ENCODE results near the gene CHAF1A. TPM values are rescaled to one million over a fixed set of nuclear protein-coding genes. Genes with fewer than 3 reads are reported as not detected.
A peak's percentile ranks its signal among the peaks of the same experiment; 100 is the strongest.

The CHAF1A gene
- total RNA-seq (10 to 100 TPM in 5 of 7 donors, 1 to 10 TPM in 2; 9.4 to 17.9 (median 10.6) TPM), polyA plus RNA-seq (1 to 10 TPM; 3.8 to 7.4 (median 5.7) TPM)
- long read RNA-seq, donor 1, partial matches to known transcripts = 12 of 14 reads
- long read RNA-seq, donor 1, other reads (novel, unspliced or antisense) = 0 of 14 reads
- long read RNA-seq, donor 2, partial matches to known transcripts = 17 of 19 reads
- long read RNA-seq, donor 2, other reads (novel, unspliced or antisense) = 0 of 19 reads

- Histone ChIP-seq H3K9me3 (no peaks in the 10 kb centered on the region), H3K36me3 (peaks cover 0 to 16% (median 0%) of the 10 kb centered on the region in 6 donors), H3K27ac (peak within 1 kb of the TSS; percentile 64 to 99 (median 92)), H3K27me3 (replicated peaks in 1 of 7) (no peaks in the 10 kb centered on the region), H3K4me3 (peak within 1 kb of the TSS; percentile 72 to 95 (median 84)), H3K4me1 (peaks cover 16 to 65% (median 50%) of the 10 kb centered on the region in 6 donors)
- intact Hi-C loops (cut with DNase I; ENCODE audit: low total_unique reads) = no loop called here
- TF ChIP-seq CTCF (IDR thresholded peaks at IDR 0.05 in 8 of 11, conservative IDR thresholded peaks at IDR 0.05 in 3 of 11) = peak in 6 of 11 experiments; percentile 13 to 65 (median 44)
- peak; percentile 81 to 86 (median 85) for TF ChIP-seq POLR2AphosphoS5 (IDR thresholded peaks at IDR 0.05)
- no peak for TF ChIP-seq POLR2A (IDR thresholded peaks at IDR 0.05)
- DNase-seq = peak; percentile 99
- WGBS, 5 donors = 0 to 1% (median 1%) methylated on average over 13 to 84 of the region's 84 CpGs
Measured at GRCh38 chr19:4402171-4403004, at the start of gene CHAF1A. CHAF1A (plus strand) TSS chr19:4402640; CDS start chr19:4402763, 123 bp downstream.

- H3K36me3 ChIP-seq = peaks cover 0 to 60% (median 3%) of the 10 kb centered on the region in 6 donors
- TF ChIP-seq POLR2AphosphoS5 (IDR thresholded peaks at IDR 0.05) (peak in 2 of 3 donors; percentile 12 to 42), POLR2A (IDR thresholded peaks at IDR 0.05) (no peak), CTCF (IDR thresholded peaks at IDR 0.05 in 8 of 11, conservative IDR thresholded peaks at IDR 0.05 in 3 of 11) (peak; percentile 64 to 95 (median 88))
- no peaks in the 10 kb centered on the region for H3K9me3 ChIP-seq
- 35 to 56% (median 41%) methylated on average over 9 of the region's 9 CpGs for WGBS, 5 donors
- intact Hi-C loops (cut with DNase I; ENCODE audit: low total_unique reads) = loop anchor here (5.0 kb wide), 1 partner anchor 85 kb away; no protein-coding TSS in a partner anchor
- no peak overlapping the region for H3K4me3 ChIP-seq
- peaks cover 0 to 24% (median 0%) of the 10 kb centered on the region in 7 donors for H3K27me3 ChIP-seq (replicated peaks in 1 of 7)
- H3K4me1 ChIP-seq = peaks cover 0 to 15% (median 1%) of the 10 kb centered on the region in 6 donors
- no peak overlapping the region for H3K27ac ChIP-seq
- DNase-seq = peak; percentile 79
Measured at GRCh38 chr19:4352701-4353121, 49.7 kb upstream of the CHAF1A start.

GRCh38 chr19:4354282-4354681 is 48.2 kb upstream of the CHAF1A start:
- DNase-seq = no peak
- Histone ChIP-seq H3K4me1 (peaks cover 0 to 12% (median 0%) of the 10 kb centered on the region in 6 donors), H3K4me3 (no peak overlapping the region), H3K27me3 (replicated peaks in 1 of 7) (peaks cover 0 to 15% (median 0%) of the 10 kb centered on the region in 7 donors), H3K9me3 (no peaks in the 10 kb centered on the region), H3K36me3 (peaks cover 0 to 69% (median 15%) of the 10 kb centered on the region in 6 donors), H3K27ac (no peak overlapping the region)
- TF ChIP-seq POLR2AphosphoS5 (IDR thresholded peaks at IDR 0.05) (peak in 1 of 3 donors; percentile 39), POLR2A (IDR thresholded peaks at IDR 0.05) (no peak)
- WGBS, 5 donors = 86 to 94% (median 90%) methylated on average over 4 to 12 of the region's 12 CpGs
- intact Hi-C loops (cut with DNase I; ENCODE audit: low total_unique reads) = loop anchor here (5.0 kb wide), 1 partner anchor 87 kb away; no protein-coding TSS in a partner anchor

- WGBS, 5 donors = 82 to 90% (median 89%) methylated on average over 3 to 17 of the region's 17 CpGs
- intact Hi-C loops (cut with DNase I; ENCODE audit: low total_unique reads) = loop anchor here (5.0 kb wide), 1 partner anchor 88 kb away; no protein-coding TSS in a partner anchor
Measured at GRCh38 chr19:4354897-4355296, 47.5 kb upstream of the CHAF1A start.

More at GRCh38 chr19:4354897-4355296, 47.5 kb upstream of the CHAF1A start:
- Histone ChIP-seq H3K9me3 (no peaks in the 10 kb centered on the region), H3K4me1 (peaks cover 0 to 12% (median 0%) of the 10 kb centered on the region in 6 donors), H3K36me3 (peaks cover 0 to 71% (median 21%) of the 10 kb centered on the region in 6 donors), H3K27ac (no peak overlapping the region), H3K27me3 (replicated peaks in 1 of 7) (peaks cover 0 to 14% (median 0%) of the 10 kb centered on the region in 7 donors), H3K4me3 (no peak overlapping the region)
- TF ChIP-seq CTCF (IDR thresholded peaks at IDR 0.05 in 8 of 11, conservative IDR thresholded peaks at IDR 0.05 in 3 of 11) = no peak
- peak in 2 of 3 donors; percentile 9 to 47 for TF ChIP-seq POLR2AphosphoS5 (IDR thresholded peaks at IDR 0.05)
- peak; percentile 73 for DNase-seq
